Measurements from ENCODE around the gene CDKL4.
"Not testable (repeated sequence)": the region's sequence is repeated elsewhere in the genome, so short reads cannot be mapped to it uniquely, and the experiment has no call there.

Gene CDKL4

DNA sequence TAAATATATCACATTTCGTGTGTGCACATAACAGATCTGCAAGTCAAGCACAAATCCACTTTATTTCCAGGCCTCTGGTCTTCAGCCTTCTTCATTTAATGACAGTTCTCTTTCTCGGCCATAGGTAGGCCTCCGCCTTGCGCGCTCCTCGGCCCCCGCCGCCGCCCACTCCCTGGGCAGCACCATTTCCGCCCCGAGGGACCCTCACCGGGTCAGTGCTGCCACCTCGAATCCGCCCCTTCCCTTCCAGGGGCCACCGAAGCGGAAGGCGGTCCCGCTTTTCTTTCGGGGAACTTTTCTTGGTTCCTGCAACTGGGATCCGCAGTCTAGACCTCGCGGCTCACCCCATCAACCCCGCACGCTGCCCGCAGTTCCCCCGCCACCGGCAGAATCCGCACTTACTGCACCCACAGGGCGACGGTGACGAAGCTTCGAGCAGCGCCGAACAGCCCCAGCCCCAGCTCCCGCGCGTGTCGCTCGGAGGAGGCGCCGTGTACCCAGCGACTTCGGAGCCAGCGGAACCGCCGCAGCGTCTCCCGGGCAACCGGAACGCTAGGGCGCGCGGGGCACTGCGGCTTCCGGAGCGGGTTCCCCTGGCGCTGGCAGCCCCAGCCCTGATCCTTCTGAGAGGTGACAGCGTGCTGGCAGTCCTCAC lies at the start of gene CDKL4:
TSS of gene CDKL4 (minus strand) at position 502 of the 655 bp plus-strand sequence.
- DNase-seq, result no peak

DNA sequence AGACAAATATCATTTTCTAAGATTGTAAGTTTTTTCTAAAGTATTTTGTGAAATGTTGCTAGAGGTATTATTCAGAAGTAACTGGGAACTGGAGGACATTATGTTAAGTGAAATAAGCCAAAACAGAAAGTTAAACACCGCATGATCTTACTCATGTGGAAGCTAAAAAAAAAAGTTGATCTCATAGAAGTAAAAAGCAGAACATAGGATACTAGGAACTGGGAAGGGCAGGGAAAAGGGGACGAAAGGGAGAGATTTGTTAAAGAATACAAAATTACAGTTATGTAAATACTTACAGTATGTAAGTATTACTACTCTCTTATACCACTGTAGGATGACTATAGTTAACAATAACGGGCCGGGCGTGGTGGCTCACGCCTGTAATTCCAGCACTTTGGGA lies 46.7 kb upstream of the CDKL4 start:
- DNase-seq, result no peak

DNA sequence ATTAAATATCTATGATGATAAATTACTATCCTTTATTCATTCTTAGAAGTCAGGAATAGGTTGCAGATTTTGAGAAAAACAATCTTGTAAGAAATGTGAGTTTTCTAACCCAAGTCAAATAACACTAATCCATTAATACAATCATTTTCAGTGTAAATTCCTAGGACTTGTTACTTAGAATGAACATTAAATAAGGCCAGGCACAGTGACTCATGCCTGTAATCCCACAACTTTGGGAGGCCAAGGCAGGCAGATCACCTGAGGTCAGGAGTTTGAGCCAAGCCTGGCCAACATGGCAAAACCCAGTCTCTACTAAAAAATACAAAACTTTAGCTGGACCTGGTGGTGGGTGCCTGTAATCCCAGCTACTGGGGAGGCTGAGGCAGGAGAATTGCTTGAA lies 45.8 kb upstream of the CDKL4 start:
- DNase-seq, result no peak

GRCh38 chr2:39283561-39283960 lies 39.8 kb upstream of the CDKL4 start:
- no peak for DNase-seq

GRCh38 chr2:39281391-39281790 lies 37.6 kb upstream of the CDKL4 start:
- DNase-seq, result no peak

GRCh38 chr2:39275016-39275415 lies 31.2 kb upstream of the CDKL4 start:
- DNase-seq, result no peak

DNA sequence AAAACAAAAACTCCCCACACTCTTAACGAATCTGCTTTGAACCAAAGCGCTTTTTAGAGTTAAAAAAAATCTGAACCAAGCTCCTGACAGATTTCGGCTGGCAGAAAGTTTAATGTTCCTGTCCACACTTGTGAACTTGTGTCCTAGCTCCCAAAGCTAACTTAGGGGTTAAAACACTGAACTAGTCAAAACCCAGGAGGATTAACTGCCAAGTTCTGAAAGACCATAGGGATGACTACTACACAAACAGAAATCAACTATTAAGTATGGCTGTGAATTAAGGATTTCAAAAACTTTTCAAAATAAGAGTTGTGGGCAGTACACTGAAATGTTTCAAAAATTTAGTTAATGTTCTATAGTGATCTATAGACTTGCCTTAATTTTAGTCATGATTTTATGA lies 26.2 kb upstream of the CDKL4 start:
- no peak for DNase-seq

DNA sequence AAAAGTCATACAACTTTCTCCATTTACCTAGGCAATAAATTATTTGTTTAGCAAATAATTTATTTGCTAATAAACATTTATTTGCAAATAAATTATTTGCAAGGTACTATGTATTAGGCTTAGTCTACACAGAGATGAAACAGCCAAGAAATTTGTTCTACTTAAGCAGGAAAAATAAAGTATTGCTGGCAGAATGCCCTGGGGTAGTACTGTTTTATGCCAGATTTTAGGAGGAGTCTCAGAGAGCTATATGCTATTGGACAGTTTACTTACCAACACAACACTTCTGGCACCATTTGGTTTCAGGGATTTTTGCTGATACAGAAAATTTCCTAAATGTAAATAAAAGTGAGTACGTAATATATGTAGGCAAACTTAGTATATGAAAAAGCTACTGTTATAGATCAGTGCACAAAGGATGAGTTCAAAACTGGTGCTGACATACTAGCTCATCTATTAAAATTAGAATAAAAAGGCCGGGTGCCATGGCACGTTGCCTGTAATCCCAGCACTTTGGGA lies 23.2 kb upstream of the CDKL4 start:
- DNase-seq, result no peak

DNA sequence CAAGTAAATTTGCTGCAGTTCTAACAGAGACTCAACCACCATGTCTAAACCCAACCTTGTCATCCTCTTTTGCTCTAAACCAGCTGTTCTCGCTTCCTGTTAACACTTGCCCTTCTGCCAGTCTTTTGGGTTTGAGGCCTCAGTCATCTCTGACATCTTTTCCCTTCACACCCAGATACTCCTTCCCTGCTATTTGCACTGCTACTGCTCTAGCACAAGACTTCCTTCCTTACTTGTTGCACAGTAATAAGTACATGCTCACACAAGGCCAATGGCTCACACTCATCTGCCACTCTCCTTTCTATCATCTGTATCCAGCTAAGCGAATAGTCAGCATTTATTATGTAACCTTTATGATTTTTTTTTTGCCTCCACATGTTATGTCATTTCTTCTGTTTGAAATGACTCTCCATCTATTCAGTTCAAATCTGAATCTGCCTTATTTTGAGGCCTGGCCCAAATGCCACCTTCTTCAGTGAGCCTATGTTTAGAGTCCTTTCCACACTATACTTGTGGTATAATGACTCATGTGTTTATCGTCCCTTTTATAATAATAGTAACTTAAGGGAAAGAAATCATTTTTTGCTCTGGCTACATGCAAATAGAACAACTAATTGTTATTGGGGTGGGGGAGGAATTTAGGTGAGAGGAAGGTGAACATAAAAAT lies 22.5 kb upstream of the CDKL4 start:
- DNase-seq, result no peak

- no peak for DNase-seq
Observed at GRCh38 chr2:39265315-39265714, 21.5 kb upstream of the CDKL4 start.

- no peak for DNase-seq
Observed at GRCh38 chr2:39264733-39265132, 21.0 kb upstream of the CDKL4 start.

GRCh38 chr2:39260087-39260486 lies 16.3 kb upstream of the CDKL4 start:
- DNase-seq, result no peak

- no peak for DNase-seq
Observed at GRCh38 chr2:39256040-39256439, 12.3 kb upstream of the CDKL4 start.

- no peak for DNase-seq
Observed at GRCh38 chr2:39252888-39253518, 9.2 kb upstream of the CDKL4 start.

GRCh38 chr2:39247512-39248043 lies 3.8 kb upstream of the CDKL4 start:
- DNase-seq, result no peak

DNA sequence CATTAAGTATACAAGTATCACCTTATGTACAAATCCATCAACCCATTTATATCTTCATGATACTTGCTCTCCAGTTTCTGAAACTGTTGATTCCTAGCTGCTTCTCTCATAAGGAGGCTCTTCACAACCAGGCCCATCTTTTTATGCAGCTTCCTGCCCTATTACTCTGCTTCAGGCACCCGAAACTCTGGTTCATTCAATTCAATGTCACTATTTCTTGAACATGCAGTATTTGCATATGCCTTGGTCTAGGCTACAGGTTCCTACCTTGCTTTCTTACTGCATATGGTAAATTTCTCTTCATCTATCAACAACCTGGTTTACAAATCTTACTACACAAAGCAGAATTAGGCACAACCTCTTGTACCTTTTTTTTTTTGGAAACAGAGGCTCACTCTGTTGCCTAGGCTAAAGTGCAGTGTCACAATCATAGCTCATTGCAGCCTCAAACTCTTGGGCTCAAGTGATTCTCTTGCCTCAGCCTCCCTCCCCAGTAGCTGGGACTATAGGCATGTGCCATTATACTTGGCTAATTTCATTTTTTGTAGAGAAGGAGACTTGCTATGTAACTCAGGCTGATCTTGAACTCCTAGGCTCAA lies 2.7 kb upstream of the CDKL4 start:
- no peak for DNase-seq

DNA sequence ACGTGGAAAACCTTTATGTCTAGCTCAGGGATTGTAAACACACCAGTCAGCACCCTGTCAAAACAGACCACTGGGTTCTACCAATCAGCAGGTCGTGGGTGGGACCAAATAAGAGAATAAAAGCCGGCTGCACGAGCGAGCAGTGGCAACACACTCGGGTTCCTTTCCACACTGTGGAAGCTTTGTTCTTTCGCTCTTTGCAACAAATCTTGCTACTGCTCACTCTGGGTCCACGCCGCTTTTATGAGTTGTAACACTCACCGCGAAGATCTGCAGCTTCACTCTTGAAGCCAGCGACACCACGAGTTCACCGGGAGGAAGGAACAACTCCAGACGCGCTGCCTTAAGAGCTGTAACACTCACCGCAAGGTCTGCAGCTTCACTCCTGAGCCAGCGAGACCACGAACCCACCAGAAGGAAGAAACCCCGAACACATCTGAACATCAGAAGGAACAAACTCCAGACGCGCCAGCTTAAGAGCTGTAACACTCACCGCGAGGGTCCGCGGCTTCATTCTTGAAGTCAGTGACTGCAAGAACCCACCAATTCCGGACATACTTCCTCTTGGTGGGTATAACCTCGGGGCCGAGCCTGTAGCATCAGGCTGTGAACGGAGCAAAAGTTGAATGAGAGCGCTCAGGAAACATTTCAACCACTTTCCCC lies 1.3 kb upstream of the CDKL4 start:
- not testable (repeated sequence) for DNase-seq

DNA sequence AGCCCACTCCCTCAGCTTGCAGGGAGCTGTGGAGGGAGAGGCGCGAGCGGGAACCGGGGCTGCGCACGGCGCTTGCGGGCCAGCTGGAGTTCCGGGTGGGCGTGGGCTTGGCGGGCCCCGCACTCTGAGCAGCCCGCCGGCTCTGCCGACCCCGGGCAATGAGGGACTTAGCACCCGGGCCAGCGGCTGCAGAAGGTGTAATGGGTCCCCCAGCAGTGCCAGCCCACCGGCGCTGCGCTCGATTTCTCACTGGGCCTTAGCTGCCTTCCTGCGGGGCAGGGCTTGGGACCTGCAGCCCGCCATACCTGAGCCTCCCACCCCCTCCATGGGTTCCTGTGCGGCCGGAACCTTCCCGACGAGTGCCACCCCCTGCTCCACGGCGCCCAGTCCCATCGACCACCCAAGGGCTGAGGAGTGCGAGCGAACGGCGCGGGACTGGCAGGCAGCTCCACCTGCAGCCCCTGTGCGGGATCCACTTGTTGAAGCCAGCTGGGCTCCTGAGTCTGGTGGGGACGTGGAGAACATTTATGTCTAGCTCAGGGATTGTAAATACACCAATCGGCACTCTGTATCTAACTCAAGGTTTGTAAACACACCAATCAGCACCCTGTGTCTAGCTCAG lies 582 bp upstream of the CDKL4 start:
- not testable (repeated sequence) for DNase-seq

- DNase-seq, result no peak
Observed at GRCh38 chr2:39241588-39241987, 2.2 kb downstream of the CDKL4 start.

GRCh38 chr2:39240758-39241157 lies 3.0 kb downstream of the CDKL4 start:
- no peak for DNase-seq

- no peak for DNase-seq
Observed at GRCh38 chr2:39234754-39235153, 9.0 kb downstream of the CDKL4 start.

DNA sequence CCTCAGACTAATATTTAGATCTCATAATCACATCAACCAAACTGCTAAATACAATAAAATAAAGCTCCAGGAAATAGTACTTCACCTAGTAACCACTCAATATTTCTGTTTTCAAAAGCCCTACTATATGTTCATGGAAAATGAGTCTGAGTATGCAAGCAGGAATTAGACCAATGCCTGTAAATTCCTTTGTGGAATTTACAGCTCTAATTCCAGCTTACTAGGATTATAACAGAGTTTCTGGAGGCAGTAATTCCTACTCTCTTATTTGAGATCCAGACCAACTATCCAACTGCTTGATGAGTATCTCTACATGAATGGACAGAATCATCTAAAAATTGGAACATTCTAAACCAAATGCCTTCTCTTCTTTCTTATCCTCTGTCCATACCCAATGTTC lies 11.6 kb downstream of the CDKL4 start:
- DNase-seq, result no peak

All from NCI-H524 treated with DMSO at 0.1 percent for 48 hours (cell line).